CD14-positive monocyte (primary cell): ENCODE measurements around the gene TTC19. TPM values are rescaled to one million over a fixed set of nuclear protein-coding genes. Genes with fewer than 3 reads are reported as not detected.

Experiments used
- DNase-seq, 3 donors: peaks; one replicate each; pipeline ENCODE4 v3.0.0-alpha.2; 2011 to 2022
- H2AFZ ChIP-seq: 2 replicates; pipeline ENCODE4 v1.6.0; 2012; ENCODE audit warnings: mild to moderate bottlenecking, low read depth, low read length, inconsistent platforms; ENCODE audit not compliant: insufficient read depth, poor library complexity, severe bottlenecking
- H3K27ac ChIP-seq, 2 donors: 1 replicate in 1 of 2; 2 replicates in 1 of 2; pipeline ENCODE4 v1.5.1; 2012 to 2013; ENCODE audit warnings: low read length in 2 of 2, control low read depth in 1 of 2, inconsistent platforms in 1 of 2, low read depth in 1 of 2, mild to moderate bottlenecking in 1 of 2
- H3K27me3 ChIP-seq, 2 donors: one replicate each; pipeline versions ENCODE4 v1.6.0 to v1.6.1; 2011 to 2013; ENCODE audit warnings: low read length in 2 of 2; ENCODE audit not compliant: control insufficient read depth in 2 of 2, insufficient read depth in 2 of 2
- H3K36me3 ChIP-seq, 2 donors: replicated peaks in 1 of 2; 1 replicate in 1 of 2; 2 replicates in 1 of 2; pipeline versions ENCODE4 v1.5.1 to v1.6.1; 2012 to 2013; ENCODE audit warnings: low read length in 2 of 2, control low read depth in 1 of 2, inconsistent platforms in 1 of 2, mild to moderate bottlenecking in 1 of 2; ENCODE audit not compliant: insufficient read depth in 2 of 2, control insufficient read depth in 1 of 2
- H3K4me1 ChIP-seq, 2 donors: 1 replicate in 1 of 2; 2 replicates in 1 of 2; pipeline versions ENCODE4 v1.5.1 to v1.6.1; 2012 to 2013; ENCODE audit warnings: low read length in 2 of 2, control low read depth in 1 of 2, inconsistent platforms in 1 of 2, mild to moderate bottlenecking in 1 of 2, moderate library complexity in 1 of 2; ENCODE audit not compliant: insufficient read depth in 2 of 2, control insufficient read depth in 1 of 2
- H3K4me2 ChIP-seq: replicated peaks from 2 replicates; pipeline ENCODE3; 2012; ENCODE audit warnings: low read length, moderate library complexity, mild to moderate bottlenecking; ENCODE audit not compliant: poor library complexity, severe bottlenecking; ENCODE audit errors: extremely low read depth
- H3K4me3 ChIP-seq, 3 experiments: fragments of 200-600 bp in 1 of 3; sonication (generic) in 1 of 3; replicated peaks in 1 of 3; 1 replicate in 2 of 3; 2 replicates in 1 of 3; pipeline ENCODE4 v1.5.1; 2011 to 2013; ENCODE audit warnings: low read length in 3 of 3, mild to moderate bottlenecking in 3 of 3, control low read depth in 2 of 3, low read depth in 2 of 3, inconsistent platforms in 1 of 3, moderate library complexity in 1 of 3
- H3K79me2 ChIP-seq: 2 replicates; pipeline ENCODE4 v1.6.0; 2012; ENCODE audit warnings: mild to moderate bottlenecking, control low read depth, inconsistent platforms, low read length, moderate library complexity; ENCODE audit not compliant: insufficient read depth
- H3K9ac ChIP-seq: 2 replicates; pipeline ENCODE4 v1.6.0; 2017; ENCODE audit warnings: low read length, mild to moderate bottlenecking; ENCODE audit not compliant: insufficient read depth, poor library complexity, severe bottlenecking
- H3K9me3 ChIP-seq, 2 donors: replicated peaks in 1 of 2; 1 replicate in 1 of 2; 2 replicates in 1 of 2; pipeline versions ENCODE4 v1.5.1 to v1.6.1; 2012 to 2013; ENCODE audit warnings: low read length in 2 of 2, control low read depth in 1 of 2; ENCODE audit not compliant: control insufficient read depth in 1 of 2, insufficient read depth in 1 of 2
- H4K20me1 ChIP-seq: 2 replicates; pipeline ENCODE4 v1.6.0; 2012; ENCODE audit warnings: mild to moderate bottlenecking, low read length, control low read depth, moderate library complexity; ENCODE audit not compliant: insufficient read depth
- H3K27ac Mint-ChIP-seq, 7 donors: one replicate each; pipeline ENCODE4 v1.8.0; 2020; ENCODE audit warnings: mild to moderate bottlenecking in 7 of 7, mixed read lengths in 7 of 7, moderate library complexity in 6 of 7, inconsistent platforms in 2 of 7
- H3K27me3 Mint-ChIP-seq, 3 donors: one replicate each; pipeline ENCODE4 v1.8.0; 2021 to 2022; ENCODE audit warnings: low read depth in 3 of 3, mild to moderate bottlenecking in 3 of 3, mixed read lengths in 3 of 3, moderate library complexity in 3 of 3, inconsistent platforms in 1 of 3
- H3K36me3 Mint-ChIP-seq, 2 donors: one replicate each; pipeline ENCODE4 v1.8.0; 2020; ENCODE audit warnings: mixed read lengths in 2 of 2, inconsistent platforms in 1 of 2, mild to moderate bottlenecking in 1 of 2
- H3K4me1 Mint-ChIP-seq: one replicate; pipeline ENCODE4 v1.8.0; 2020; ENCODE audit warnings: mild to moderate bottlenecking, mixed read lengths
- H3K4me3 Mint-ChIP-seq, 2 donors: one replicate each; pipeline ENCODE4 v1.8.0; 2020; ENCODE audit warnings: mild to moderate bottlenecking in 2 of 2, mixed read lengths in 2 of 2, moderate library complexity in 1 of 2
- H3K9me3 Mint-ChIP-seq, 7 donors: one replicate each; pipeline ENCODE4 v1.8.0; 2020 to 2022; ENCODE audit warnings: mixed read lengths in 7 of 7, mild to moderate bottlenecking in 6 of 7, moderate library complexity in 6 of 7, inconsistent platforms in 2 of 7
- CTCF ChIP-seq: fragments of 200-600 bp; IDR thresholded peaks from one replicate; pipeline ENCODE4 v1.8.0; 2022; ENCODE audit warnings: antibody characterized with exemption, mild to moderate bottlenecking
- WGBS: methylation state at CpG from one replicate; pipeline ENCODE4 v1.1.5; 2013; ENCODE audit warnings: missing lambda C conversion rate; ENCODE audit not compliant: insufficient coverage; 5-methylcytosine and 5-hydroxymethylcytosine counted together
- intact Hi-C, 2 donors: fragments of 100-400 bp; cut with micrococcal nuclease; formaldehyde crosslinking; loops; one replicate each; pipeline versions ENCODE4 v1.15.0 to v1.15.1; 2023
- polyA plus RNA-seq, 3 donors: library from polyadenylated mRNA; depleted of rRNA in 1 of 3; unstranded in 2 of 3; stranded (reverse) in 1 of 3; fragments of 300-500 nt in 2 of 3; fragments of >200 nt in 1 of 3; fragmentation: Illumina TruSeq in 2 of 3; gene quantifications; 1 replicate in 2 of 3; 2 replicates in 1 of 3; pipeline ENCODE4 v1.2.3, GENCODE V29; 2012 to 2021

The TTC19 gene
- polyA plus RNA-seq, 3 donors: 7.6 to 22.2 (median 20.6) TPM

- Histone ChIP-seq H2AFZ (no peak overlapping the region), H3K27me3 (no peaks in the 10 kb centered on the region), H3K4me2 (no peak overlapping the region), H3K36me3 (peaks cover 54 to 89% of the 10 kb centered on the region in 2 donors), H4K20me1 (peaks cover 11% of the 10 kb centered on the region), H3K9ac (no peak overlapping the region), H3K4me3 (no peak overlapping the region), H3K27ac (peak overlapping the region in 1 of 2 donors; percentile 47), H3K79me2 (no peaks in the 10 kb centered on the region), H3K9me3 (no peaks in the 10 kb centered on the region), H3K4me1 (peaks cover 20 to 27% of the 10 kb centered on the region in 2 donors)
- intact Hi-C loops: no loop called here
- no peak overlapping the region for H3K4me3 Mint-ChIP-seq
- H3K4me1 Mint-ChIP-seq: peaks cover 19% of the 10 kb centered on the region
- peak overlapping the region in 6 of 7 donors; percentile 4 to 89 (median 48) for H3K27ac Mint-ChIP-seq
- peaks cover 68 to 76% of the 10 kb centered on the region in 2 donors for H3K36me3 Mint-ChIP-seq
- H3K27me3 Mint-ChIP-seq: no peaks in the 10 kb centered on the region
- H3K9me3 Mint-ChIP-seq: no peaks in the 10 kb centered on the region
- WGBS: no CpG with 5 or more reads among the region's 2 CpGs
- peak in 2 of 3 donors; percentile 26 to 49 for DNase-seq
- no peak for TF ChIP-seq CTCF
Observed at GRCh38 chr17:15981208-15981607, 18.4 kb upstream of the TTC19 start.

- Mint-ChIP-seq H3K9me3 (no peaks in the 10 kb centered on the region), H3K4me3 (no peak overlapping the region), H3K27me3 (no peaks in the 10 kb centered on the region), H3K4me1 (peaks cover 19% of the 10 kb centered on the region), H3K27ac (peak overlapping the region; percentile 4 to 89 (median 68)), H3K36me3 (peaks cover 70 to 78% of the 10 kb centered on the region in 2 donors)
- no peaks in the 10 kb centered on the region for H3K9me3 ChIP-seq
- TF ChIP-seq CTCF: no peak
- H3K4me3 ChIP-seq: no peak overlapping the region
- H3K36me3 ChIP-seq: peaks cover 54 to 89% of the 10 kb centered on the region in 2 donors
- H3K27ac ChIP-seq: peak overlapping the region in 1 of 2 donors; percentile 47
- H3K27me3 ChIP-seq: no peaks in the 10 kb centered on the region
- peaks cover 11% of the 10 kb centered on the region for H4K20me1 ChIP-seq
- intact Hi-C loops: no loop called here
- peak in 1 of 3 donors; percentile 30 for DNase-seq
- no peak overlapping the region for H3K4me2 ChIP-seq
- H2AFZ ChIP-seq: no peak overlapping the region
- H3K79me2 ChIP-seq: no peaks in the 10 kb centered on the region
- WGBS: 43% methylated on average over 2 of the region's 5 CpGs
- H3K4me1 ChIP-seq: peaks cover 20 to 27% of the 10 kb centered on the region in 2 donors
- H3K9ac ChIP-seq: no peak overlapping the region
Observed at GRCh38 chr17:15981646-15982580, 17.7 kb upstream of the TTC19 start.
